Fibroblast of villous mesenchyme (primary cell): ENCODE measurements around the gene SPINK1. TPM values are rescaled to one million over a fixed set of nuclear protein-coding genes. Genes with fewer than 3 reads are reported as not detected.
"Not testable (repeated sequence)": the region's sequence is repeated elsewhere in the genome, so short reads cannot be mapped to it uniquely, and the experiment has no call there.

Experiments
- DNase-seq: peaks from one replicate; pipeline ENCODE4 v3.0.0-alpha.2; 2010; ENCODE audit warnings: low read depth
- H3K4me3 ChIP-seq: 2 replicates; pipeline ENCODE4 v1.5.1; 2011; ENCODE audit warnings: low read depth, mild to moderate bottlenecking, low read length
- total RNA-seq: library from RNA; depleted of rRNA; stranded (reverse); fragments of >200 nt; gene quantifications from 2 replicates; pipeline ENCODE4 v1.2.3, GENCODE V29; 2012
- TF ChIP-seq, protein P1 (sequence below): IDR thresholded peaks from 2 replicates; pipeline ENCODE4 v1.5.1; 2012; ENCODE audit warnings: low read depth, mild to moderate bottlenecking, low read length; ENCODE audit not compliant: insufficient read depth

Gene SPINK1
- total RNA-seq, 1 donor, result not detected

DNA sequence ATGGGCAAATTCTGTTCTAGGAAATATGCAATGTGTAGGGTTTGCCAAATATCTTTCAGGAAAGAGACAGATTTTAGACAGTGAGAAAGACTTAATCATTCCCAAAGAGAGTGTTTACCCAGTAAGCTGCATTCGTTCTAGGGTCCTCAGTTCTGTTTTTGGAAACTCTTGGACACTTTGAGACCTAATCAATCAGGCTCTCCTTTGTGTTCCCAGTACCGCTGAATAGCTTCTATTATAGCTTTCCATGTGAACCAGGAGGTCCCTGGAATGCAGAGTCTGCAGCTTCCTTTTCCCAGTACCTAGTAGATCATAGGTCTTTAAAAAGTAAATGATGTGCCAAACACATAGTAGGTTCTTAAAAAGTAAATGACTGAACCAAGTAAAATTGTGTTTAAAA, 11.4 kb upstream of the SPINK1 start:
- no peak for DNase-seq
- TF ChIP-seq, protein P1, sequence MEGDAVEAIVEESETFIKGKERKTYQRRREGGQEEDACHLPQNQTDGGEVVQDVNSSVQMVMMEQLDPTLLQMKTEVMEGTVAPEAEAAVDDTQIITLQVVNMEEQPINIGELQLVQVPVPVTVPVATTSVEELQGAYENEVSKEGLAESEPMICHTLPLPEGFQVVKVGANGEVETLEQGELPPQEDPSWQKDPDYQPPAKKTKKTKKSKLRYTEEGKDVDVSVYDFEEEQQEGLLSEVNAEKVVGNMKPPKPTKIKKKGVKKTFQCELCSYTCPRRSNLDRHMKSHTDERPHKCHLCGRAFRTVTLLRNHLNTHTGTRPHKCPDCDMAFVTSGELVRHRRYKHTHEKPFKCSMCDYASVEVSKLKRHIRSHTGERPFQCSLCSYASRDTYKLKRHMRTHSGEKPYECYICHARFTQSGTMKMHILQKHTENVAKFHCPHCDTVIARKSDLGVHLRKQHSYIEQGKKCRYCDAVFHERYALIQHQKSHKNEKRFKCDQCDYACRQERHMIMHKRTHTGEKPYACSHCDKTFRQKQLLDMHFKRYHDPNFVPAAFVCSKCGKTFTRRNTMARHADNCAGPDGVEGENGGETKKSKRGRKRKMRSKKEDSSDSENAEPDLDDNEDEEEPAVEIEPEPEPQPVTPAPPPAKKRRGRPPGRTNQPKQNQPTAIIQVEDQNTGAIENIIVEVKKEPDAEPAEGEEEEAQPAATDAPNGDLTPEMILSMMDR, result no peak
- no peak overlapping the region for H3K4me3 ChIP-seq

DNA sequence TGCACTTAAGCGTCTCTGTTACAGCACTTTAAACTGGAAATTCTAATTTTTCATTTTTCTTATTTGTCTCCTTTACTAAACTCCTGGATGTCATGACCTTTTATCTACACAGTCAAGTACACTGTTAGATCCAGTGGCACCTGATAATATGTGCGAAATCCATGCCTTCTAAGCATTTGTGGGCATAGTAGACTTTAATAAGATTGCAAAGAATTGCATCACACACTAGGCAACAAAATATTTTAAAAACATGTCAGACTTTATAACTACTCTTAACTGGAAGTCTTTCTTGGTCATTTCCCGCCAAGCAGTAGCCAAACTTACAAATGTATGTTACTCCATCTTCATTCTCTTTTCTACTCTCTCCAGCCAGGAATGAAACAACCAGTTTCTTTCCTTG, 5.0 kb upstream of the SPINK1 start:
- H3K4me3 ChIP-seq, result no peak overlapping the region
- TF ChIP-seq, protein P1, result no peak
- DNase-seq, result peak; percentile 28

DNA sequence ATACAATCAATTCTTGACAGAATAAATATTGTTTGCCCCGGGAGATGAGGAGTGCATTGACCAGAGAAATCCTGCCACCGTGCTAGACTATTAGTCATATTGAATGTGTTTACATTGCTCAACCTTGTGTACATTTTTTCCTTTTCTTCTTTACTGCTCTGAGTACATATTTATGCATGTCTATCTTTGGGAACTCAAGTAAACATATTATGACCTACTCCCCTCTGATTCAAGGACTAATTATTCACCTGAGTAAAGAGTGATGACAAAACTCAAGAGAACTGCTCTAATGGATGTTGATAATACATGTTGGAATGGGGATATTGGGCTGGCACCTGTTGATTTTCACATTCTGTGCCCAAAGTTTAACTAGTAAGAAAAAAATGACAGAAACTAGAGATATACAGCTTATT, 3.9 kb upstream of the SPINK1 start:
- TF ChIP-seq, protein P1, result no peak
- no peak overlapping the region for H3K4me3 ChIP-seq
- peak; percentile 44 for DNase-seq

DNA sequence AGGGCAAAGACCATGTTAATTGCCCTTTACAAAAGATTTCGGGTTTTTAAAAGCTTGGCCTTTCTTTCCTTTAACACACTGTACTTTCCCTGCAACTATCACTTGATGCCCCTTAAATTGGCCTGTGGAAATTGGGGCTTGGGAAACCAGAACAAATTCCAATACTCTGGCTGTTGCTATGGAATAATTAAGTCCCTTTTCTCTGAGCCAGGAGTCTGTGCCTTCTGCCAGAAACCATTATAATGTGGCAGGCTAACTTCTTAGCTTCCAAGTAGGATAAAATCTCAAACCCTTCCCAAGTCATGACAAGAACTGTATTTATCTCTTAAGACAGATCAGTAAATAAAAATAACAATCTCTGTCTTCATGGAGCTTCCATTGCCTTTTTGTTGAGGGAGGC, 1.1 kb upstream of the SPINK1 start:
- no peak for DNase-seq
- H3K4me3 ChIP-seq, result no peak overlapping the region
- TF ChIP-seq, protein P1, result no peak

DNA sequence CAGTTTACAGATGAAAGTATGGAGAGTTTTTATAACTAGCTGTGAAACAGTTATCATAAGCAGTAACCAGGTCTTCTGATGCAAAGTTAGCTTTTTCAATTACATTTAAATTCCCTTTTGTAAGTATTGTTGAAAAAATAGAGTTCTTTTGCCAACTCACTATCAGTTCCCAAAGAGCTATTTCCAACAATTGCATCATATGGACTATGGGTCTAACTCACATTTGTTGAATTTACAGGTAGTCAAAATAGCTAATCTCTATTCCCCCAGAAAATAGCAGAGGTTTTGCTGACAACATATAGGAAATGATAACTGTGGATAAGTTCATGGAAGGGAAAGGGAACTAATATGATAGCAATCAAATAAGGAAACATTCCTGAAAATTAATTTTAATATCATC, 1.4 kb downstream of the SPINK1 start:
- H3K4me3 ChIP-seq, result no peak overlapping the region
- TF ChIP-seq, protein P1, result no peak
- DNase-seq, result no peak

DNA sequence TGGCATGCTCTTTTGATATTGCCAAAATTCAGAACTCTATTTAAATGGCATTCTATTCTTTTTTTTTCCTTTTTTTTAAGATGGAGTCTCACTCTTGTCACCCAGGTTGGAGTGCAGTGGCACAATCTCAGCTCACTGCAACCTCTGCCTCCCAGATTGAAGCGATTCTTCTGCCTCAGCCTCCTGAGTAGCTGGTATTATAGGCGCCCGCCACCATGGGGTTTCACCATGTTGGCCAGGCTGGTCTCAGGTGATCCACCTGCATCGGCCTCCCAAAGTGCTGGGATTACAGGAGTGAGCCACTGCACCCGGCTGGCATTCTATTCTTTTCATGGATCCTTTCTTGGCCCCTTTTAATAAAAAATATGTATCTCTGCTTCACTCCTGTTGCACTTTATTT, 4.5 kb downstream of the SPINK1 start:
- DNase-seq, H3K4me3 ChIP-seq: not testable (repeated sequence)

DNA sequence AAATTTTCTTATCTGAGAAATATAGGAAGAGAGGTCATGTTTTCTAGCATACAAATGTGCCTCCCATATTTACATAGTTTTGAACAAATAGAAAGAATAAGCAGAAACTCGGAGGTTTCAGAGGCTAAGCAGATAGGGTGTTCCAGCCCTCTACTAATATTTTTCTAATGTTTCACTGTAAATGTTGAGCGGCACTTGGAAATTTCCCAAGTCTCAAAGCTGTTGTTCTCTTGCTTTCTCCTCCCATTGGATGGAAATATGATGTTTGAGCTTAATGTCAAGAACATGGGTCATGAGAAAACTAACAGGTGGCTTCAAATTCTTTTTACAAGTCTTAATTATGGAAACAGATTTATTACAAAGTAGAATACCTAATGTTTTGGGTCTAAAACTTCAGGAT, 5.1 kb downstream of the SPINK1 start:
- H3K4me3 ChIP-seq, result no peak overlapping the region
- no peak for DNase-seq
- TF ChIP-seq, protein P1, result no peak
